K562 (cell line): Measurements from ENCODE around the gene URM1. TPM values are rescaled to one million over a fixed set of nuclear protein-coding genes. Genes with fewer than 3 reads are reported as not detected.
A peak's percentile ranks its signal among the peaks of the same experiment; 100 is the strongest.

Source experiments
- ATAC-seq: fragments of 200-7000 bp; cut with Tn5 transposase; 3 replicates; pipeline ENCODE4 v1.9.1; 2020; ENCODE audit warnings: moderate library complexity
- BruUV-seq: library from RNA; stranded (reverse); fragments of 400-500 nt; replicated peaks from 2 replicates; lab custom pipeline; 2021; lab: Mats Ljungman, UMichigan
- CTCF ChIA-PET: fragments of 300-600 bp; formaldehyde crosslinking; extraction: SDS; loops from one replicate; lab custom pipeline; 2021; ENCODE audit warnings: low intra/inter-chr PET ratio; lab: Yijun Ruan, JAX
- POLR2A ChIA-PET: fragments of 300-600, 350-650 bp; sonication (Branson Sonifier 250); formaldehyde crosslinking; extraction: SDS; loops from one replicate; lab custom pipeline; 2021; ENCODE audit warnings: antibody characterized with exemption, inconsistent platforms; lab: Yijun Ruan, JAX
- DNase-seq, 4 experiments: peaks; one replicate each; pipeline versions ENCODE4 v3.0.0 to v3.0.0-alpha.2; 2011 to 2018; ENCODE audit warnings: low spot score in 3 of 4, mixed read lengths in 3 of 4; ENCODE audit errors: extremely low read depth in 1 of 4
- FAIRE-seq: peaks from 2 replicates; lab custom pipeline; 2011; peaks lifted over from hg19 to GRCh38; lab: Jason Lieb, UNC
- H2AFZ ChIP-seq: 2 replicates; pipeline ENCODE4 v1.6.0; 2011; ENCODE audit warnings: low read depth, low read length, control low read depth, inconsistent platforms
- H3K27ac ChIP-seq: fragments of 200-600 bp; 3 replicates; pipeline ENCODE4 v1.8.0; 2011; ENCODE audit warnings: low read depth, mild to moderate bottlenecking, control low read depth, inconsistent platforms, low read length, moderate library complexity, mixed read lengths; ENCODE audit errors: extremely low read depth
- H3K27me3 ChIP-seq, 2 experiments: fragments of 300-600 bp in 1 of 2; 2 replicates in 1 of 2; 3 replicates in 1 of 2; pipeline versions ENCODE4 v1.6.0 to v1.8.0; 2011; ENCODE audit warnings: inconsistent platforms in 2 of 2, low read length in 2 of 2, mild to moderate bottlenecking in 1 of 2, mixed read lengths in 1 of 2, moderate library complexity in 1 of 2; ENCODE audit not compliant: control insufficient read depth in 2 of 2, insufficient read depth in 2 of 2
- H3K36me3 ChIP-seq: fragments of 300-600 bp; 3 replicates; pipeline ENCODE4 v1.8.0; 2011; ENCODE audit warnings: mild to moderate bottlenecking, low read length, inconsistent platforms; ENCODE audit not compliant: control insufficient read depth, insufficient read depth
- H3K4me1 ChIP-seq, 2 experiments: fragments of 200-600 bp in 1 of 2; replicated peaks in 1 of 2; 2 replicates in 1 of 2; 3 replicates in 1 of 2; pipeline versions ENCODE4 v1.5.1 to v1.8.0; 2011; ENCODE audit warnings: inconsistent platforms in 2 of 2, low read length in 2 of 2, mild to moderate bottlenecking in 1 of 2, mixed read lengths in 1 of 2, moderate library complexity in 1 of 2; ENCODE audit not compliant: control insufficient read depth in 2 of 2, insufficient read depth in 2 of 2
- H3K4me2 ChIP-seq: 2 replicates; pipeline ENCODE4 v1.6.1; 2011; ENCODE audit warnings: low read length, control low read depth, inconsistent platforms, mixed read lengths; ENCODE audit not compliant: insufficient read depth
- H3K4me3 ChIP-seq: fragments of 200-600 bp; sonication (generic), shearing (Covaris generic); 2 replicates; pipeline ENCODE4 v1.5.1; 2016; ENCODE audit warnings: control low read depth, inconsistent platforms
- H3K79me2 ChIP-seq: fragments of 200-600 bp; 3 replicates; pipeline ENCODE4 v1.8.0; 2011; ENCODE audit warnings: low read length, inconsistent platforms; ENCODE audit not compliant: control insufficient read depth, insufficient read depth
- H3K9ac ChIP-seq, 2 experiments: 2 replicates each; pipeline versions ENCODE4 v1.6.0 to v1.6.1; 2011; ENCODE audit warnings: low read depth in 2 of 2, low read length in 2 of 2, control low read depth in 1 of 2, inconsistent platforms in 1 of 2, mild to moderate bottlenecking in 1 of 2, mixed read lengths in 1 of 2; ENCODE audit not compliant: insufficient read depth in 1 of 2
- H3K9me1 ChIP-seq: one replicate; pipeline ENCODE4 v1.6.0; 2011; ENCODE audit warnings: inconsistent platforms, mild to moderate bottlenecking, low read length, moderate library complexity; ENCODE audit not compliant: control insufficient read depth, insufficient read depth
- H3K9me3 ChIP-seq: replicated peaks from 2 replicates; pipeline ENCODE4 v1.5.1; 2011; ENCODE audit warnings: low read depth, low read length, inconsistent platforms; ENCODE audit not compliant: control insufficient read depth, insufficient read depth
- H4K20me1 ChIP-seq: replicated peaks from 2 replicates; pipeline ENCODE4 v1.6.1; 2011; ENCODE audit warnings: low read length, inconsistent platforms, mixed read lengths; ENCODE audit not compliant: control insufficient read depth, insufficient read depth
- ESRRA ChIP-seq: fragments of 450-650 bp; IDR thresholded peaks from 2 replicates; pipeline ENCODE4 v1.6.1; 2014; ENCODE audit warnings: low read depth, mild to moderate bottlenecking, moderate library complexity, borderline replicate concordance
- EWSR1 ChIP-seq: fragments of 450-650 bp; IDR thresholded peaks from 2 replicates; pipeline ENCODE4 v1.6.1; 2018; ENCODE audit warnings: borderline replicate concordance, mild to moderate bottlenecking, low read depth, moderate library complexity; ENCODE audit not compliant: partially characterized antibody
- GATAD2A ChIP-seq: fragments of 450-650 bp; IDR thresholded peaks from 2 replicates; pipeline ENCODE4 v1.6.1; 2017
- POLR2B ChIP-seq: fragments of 450-650 bp; IDR thresholded peaks from 2 replicates; pipeline ENCODE4 v1.6.1; 2018; ENCODE audit warnings: low read depth; ENCODE audit not compliant: partially characterized antibody
- SAP30 ChIP-seq: fragments of 200-600 bp; sonication (generic); IDR thresholded peaks from 2 replicates; pipeline ENCODE4 v1.6.1; 2012; ENCODE audit warnings: borderline replicate concordance, low read depth, mild to moderate bottlenecking, moderate library complexity, low read length, control low read depth, inconsistent platforms; ENCODE audit not compliant: insufficient read depth, poor library complexity, severe bottlenecking
- SMAD1 ChIP-seq: fragments of 150-350 bp; IDR thresholded peaks from 2 replicates; pipeline ENCODE4 v1.6.1; 2014; ENCODE audit warnings: low read length, low read depth; ENCODE audit not compliant: partially characterized antibody
- ZFP1 ChIP-seq: fragments of 450-650 bp; formaldehyde crosslinking; IDR thresholded peaks from 2 replicates; pipeline ENCODE4 v1.4.0; 2020; ENCODE audit warnings: mild to moderate bottlenecking, mixed read lengths
- ZNF253 ChIP-seq: fragments of 250-450 bp; sonication (Bioruptor Pico); conservative IDR thresholded peaks from 2 replicates; pipeline ENCODE4 v1.6.1; 2021; ENCODE audit warnings: mild to moderate bottlenecking
- ZNF274 ChIP-seq: IDR thresholded peaks from 2 replicates; pipeline ENCODE4 v1.6.1; 2011; ENCODE audit warnings: low read depth, mild to moderate bottlenecking, low read length, moderate library complexity, borderline replicate concordance
- ZNF695 ChIP-seq: fragments of 450-650 bp; formaldehyde crosslinking; IDR thresholded peaks from 2 replicates; pipeline ENCODE4 v1.4.0; 2020; ENCODE audit warnings: mild to moderate bottlenecking, moderate library complexity
- WGBS: fragments of 100-300 bp; shearing (Covaris generic); methylation state at CpG from one replicate; pipeline ENCODE4 v1.1.6; 2016; ENCODE audit warnings: low coverage, mixed read lengths; ENCODE audit not compliant: insufficient coverage; ENCODE audit errors: missing lambda C conversion rate; 5-methylcytosine and 5-hydroxymethylcytosine counted together
- in situ Hi-C: fragments of 300-500 bp; cut with MboI; formaldehyde crosslinking; loops from 4 replicates; pipeline ENCODE4 v1.15.0; 2018; ENCODE audit warnings: inconsistent platforms, mixed read lengths
- intact Hi-C: fragments of 100-400 bp; cut with micrococcal nuclease; formaldehyde crosslinking; loops from 2 replicates; pipeline ENCODE4 v1.14.2; 2022
- polyA plus RNA-seq, 8 experiments: library from polyadenylated mRNA; depleted of rRNA in 4 of 8; stranded (reverse) in 5 of 8; unstranded in 3 of 8; fragments of >200 nt; fragmentation: Nextera tagmentation in 2 of 8; fragmentation: Illumina TruSeq in 1 of 8; extraction: Ambion mirVana in 2 of 8; extraction: Trizol in 1 of 8; gene quantifications; 2 replicates each; pipeline versions ENCODE4 v1.2.1 to v1.2.3, GENCODE V29; 2011 to 2014; ENCODE audit warnings: inconsistent platforms in 1 of 8, missing spikeins in 1 of 8
- total RNA-seq, 7 experiments: library from RNA; depleted of rRNA in 6 of 7; stranded (reverse); fragments of >200 nt in 6 of 7; fragmentation: Illumina TruSeq in 2 of 7; extraction: Trizol in 2 of 7; gene quantifications; 2 replicates each; pipeline versions ENCODE4 v1.2.1 to v1.2.3, GENCODE V29; 2011 to 2021; ENCODE audit warnings: low replicate concordance in 1 of 7
- TF ChIP-seq, protein P1 (sequence below): IDR thresholded peaks from 2 replicates; pipeline ENCODE4 v1.6.1; 2011; ENCODE audit not compliant: insufficient read length; ENCODE audit errors: extremely low read depth
- TF ChIP-seq, protein P2 (sequence below): fragments of 450-650 bp; IDR thresholded peaks from 2 replicates; pipeline ENCODE4 v1.7.1; 2018; ENCODE audit warnings: mild to moderate bottlenecking, low read depth; ENCODE audit not compliant: partially characterized antibody

URM1 gene
- total and polyA plus RNA-seq, 9 of the 15 experiments (the other 6 are each of a cell fraction or from before 2014, with no cell fraction given): 10.1 to 88.9 (median 53.3) TPM

DNA sequence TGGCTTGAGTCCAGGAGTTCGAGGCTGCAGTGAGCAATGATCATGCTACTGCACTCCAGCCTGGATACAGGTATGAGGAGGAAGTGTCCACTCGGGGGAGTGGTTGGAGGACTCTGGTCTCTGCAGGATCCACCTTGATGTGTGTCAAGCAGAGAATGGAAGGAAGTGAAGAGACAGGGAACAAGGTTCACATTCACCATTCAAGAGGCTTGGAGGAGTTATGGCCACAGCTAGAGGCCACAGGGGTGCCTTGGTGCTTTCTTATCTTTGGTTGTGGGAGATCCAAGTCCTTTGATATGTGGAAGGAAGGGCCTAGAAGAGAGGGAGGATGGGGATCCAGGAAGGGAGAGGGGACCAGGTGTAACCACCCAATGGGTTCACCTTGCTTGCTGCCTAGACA lies 44.1 kb downstream of the URM1 start:
- peak overlapping the region in 1 of 2 experiments; percentile 13; a peak in 1 of 4 replicates for H3K9ac ChIP-seq
- no peaks in the 10 kb centered on the region for H3K9me3 ChIP-seq
- no peak for FAIRE-seq
- no peak for ATAC-seq
- H3K4me3 ChIP-seq: no peak overlapping the region
- H3K4me1 ChIP-seq: peaks cover 17 to 38% of the 10 kb centered on the region in 2 experiments; a peak in 4 of 5 replicates
- POLR2A ChIA-PET: interaction anchor here (0.6 kb wide), 1 partner anchor 104 kb away, joined by 4 read pairs; no protein-coding TSS in a partner anchor
- no peaks in the 10 kb centered on the region for H3K79me2 ChIP-seq
- in situ Hi-C loops (no loop called here), intact Hi-C loops (loop anchor here (10.0 kb wide), 1 partner anchor 200 kb away; no protein-coding TSS in a partner anchor)
- no peak overlapping the region for H3K4me2 ChIP-seq
- no TSS peak for BruUV-seq
- peak overlapping the region; percentile 43; the same call in 1 of the 2 replicates for H2AFZ ChIP-seq
- CTCF ChIA-PET: no interaction called here
- 39% methylated on average over 2 of the region's 2 CpGs for WGBS
- TF ChIP-seq SAP30: no peak
- TF ChIP-seq ZNF274: no peak
- TF ChIP-seq ZNF253: no peak
- TF ChIP-seq GATAD2A: no peak
- TF ChIP-seq ZNF695 (CRISPR knock-in tag): no peak
- TF ChIP-seq ESRRA: no peak
- TF ChIP-seq, protein P1, sequence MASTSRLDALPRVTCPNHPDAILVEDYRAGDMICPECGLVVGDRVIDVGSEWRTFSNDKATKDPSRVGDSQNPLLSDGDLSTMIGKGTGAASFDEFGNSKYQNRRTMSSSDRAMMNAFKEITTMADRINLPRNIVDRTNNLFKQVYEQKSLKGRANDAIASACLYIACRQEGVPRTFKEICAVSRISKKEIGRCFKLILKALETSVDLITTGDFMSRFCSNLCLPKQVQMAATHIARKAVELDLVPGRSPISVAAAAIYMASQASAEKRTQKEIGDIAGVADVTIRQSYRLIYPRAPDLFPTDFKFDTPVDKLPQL: no peak
- TF ChIP-seq SMAD1: no peak
- TF ChIP-seq POLR2B: no peak
- TF ChIP-seq ZFP1: no peak
- TF ChIP-seq, protein P2, sequence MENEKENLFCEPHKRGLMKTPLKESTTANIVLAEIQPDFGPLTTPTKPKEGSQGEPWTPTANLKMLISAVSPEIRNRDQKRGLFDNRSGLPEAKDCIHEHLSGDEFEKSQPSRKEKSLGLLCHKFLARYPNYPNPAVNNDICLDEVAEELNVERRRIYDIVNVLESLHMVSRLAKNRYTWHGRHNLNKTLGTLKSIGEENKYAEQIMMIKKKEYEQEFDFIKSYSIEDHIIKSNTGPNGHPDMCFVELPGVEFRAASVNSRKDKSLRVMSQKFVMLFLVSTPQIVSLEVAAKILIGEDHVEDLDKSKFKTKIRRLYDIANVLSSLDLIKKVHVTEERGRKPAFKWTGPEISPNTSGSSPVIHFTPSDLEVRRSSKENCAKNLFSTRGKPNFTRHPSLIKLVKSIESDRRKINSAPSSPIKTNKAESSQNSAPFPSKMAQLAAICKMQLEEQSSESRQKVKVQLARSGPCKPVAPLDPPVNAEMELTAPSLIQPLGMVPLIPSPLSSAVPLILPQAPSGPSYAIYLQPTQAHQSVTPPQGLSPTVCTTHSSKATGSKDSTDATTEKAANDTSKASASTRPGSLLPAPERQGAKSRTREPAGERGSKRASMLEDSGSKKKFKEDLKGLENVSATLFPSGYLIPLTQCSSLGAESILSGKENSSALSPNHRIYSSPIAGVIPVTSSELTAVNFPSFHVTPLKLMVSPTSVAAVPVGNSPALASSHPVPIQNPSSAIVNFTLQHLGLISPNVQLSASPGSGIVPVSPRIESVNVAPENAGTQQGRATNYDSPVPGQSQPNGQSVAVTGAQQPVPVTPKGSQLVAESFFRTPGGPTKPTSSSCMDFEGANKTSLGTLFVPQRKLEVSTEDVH: no peak
- no peak for TF ChIP-seq EWSR1
- no peak for DNase-seq
- H3K36me3 ChIP-seq: no peaks in the 10 kb centered on the region
- H3K27me3 ChIP-seq: no peaks in the 10 kb centered on the region; a peak in 1 of 5 replicates
- no peaks in the 10 kb centered on the region for H4K20me1 ChIP-seq
- no peak overlapping the region for H3K27ac ChIP-seq
- H3K9me1 ChIP-seq: no peaks in the 10 kb centered on the region
